ENCODE results near the gene PRKAG1.

PRKAG1 gene

DNA sequence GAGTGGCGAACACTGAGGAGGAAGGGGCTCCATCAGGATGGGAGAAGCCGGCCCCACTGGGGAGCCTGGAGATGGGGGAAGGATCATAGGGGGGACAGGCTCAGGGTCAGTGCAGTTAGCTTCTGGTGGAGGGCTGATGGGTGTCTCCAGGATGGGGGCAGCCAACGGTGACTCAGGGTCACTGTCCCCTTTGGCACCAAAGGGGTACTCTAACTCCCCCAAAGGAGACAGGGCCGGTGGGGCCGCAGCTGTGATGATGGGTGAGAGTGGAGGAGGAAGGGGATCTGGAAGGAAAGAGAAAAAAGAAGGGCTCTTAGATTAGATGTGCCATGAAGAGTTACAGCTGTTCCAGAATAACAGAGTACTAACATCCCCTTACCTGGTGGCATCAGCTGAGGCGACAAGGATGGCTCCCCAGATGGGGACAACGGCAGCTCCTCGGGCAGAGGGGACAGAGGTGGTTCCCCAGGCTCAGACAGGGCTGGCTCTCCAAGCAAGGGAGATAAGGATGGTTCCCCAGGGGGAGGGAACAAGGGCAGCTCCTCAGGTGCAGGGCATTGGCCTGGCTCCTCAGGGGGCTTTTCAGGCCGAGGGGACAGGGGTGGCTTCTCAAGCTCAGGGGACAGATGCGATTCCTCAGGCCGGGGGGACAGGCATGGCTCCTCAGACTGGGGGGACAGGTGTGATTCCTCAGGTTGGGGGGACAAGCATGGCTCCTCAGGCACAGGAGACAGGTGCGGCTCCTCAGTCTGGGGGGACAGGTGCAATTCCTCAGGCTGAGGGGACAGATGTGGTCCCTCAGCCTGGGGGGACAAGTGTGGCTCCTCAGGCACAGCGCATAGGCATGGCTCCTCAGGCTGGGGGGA is 32.2 kb upstream of the PRKAG1 start:
- DNase-seq (ENCODE audit: low read depth in 2 of 2, low spot score in 1 of 2), result no peak

DNA sequence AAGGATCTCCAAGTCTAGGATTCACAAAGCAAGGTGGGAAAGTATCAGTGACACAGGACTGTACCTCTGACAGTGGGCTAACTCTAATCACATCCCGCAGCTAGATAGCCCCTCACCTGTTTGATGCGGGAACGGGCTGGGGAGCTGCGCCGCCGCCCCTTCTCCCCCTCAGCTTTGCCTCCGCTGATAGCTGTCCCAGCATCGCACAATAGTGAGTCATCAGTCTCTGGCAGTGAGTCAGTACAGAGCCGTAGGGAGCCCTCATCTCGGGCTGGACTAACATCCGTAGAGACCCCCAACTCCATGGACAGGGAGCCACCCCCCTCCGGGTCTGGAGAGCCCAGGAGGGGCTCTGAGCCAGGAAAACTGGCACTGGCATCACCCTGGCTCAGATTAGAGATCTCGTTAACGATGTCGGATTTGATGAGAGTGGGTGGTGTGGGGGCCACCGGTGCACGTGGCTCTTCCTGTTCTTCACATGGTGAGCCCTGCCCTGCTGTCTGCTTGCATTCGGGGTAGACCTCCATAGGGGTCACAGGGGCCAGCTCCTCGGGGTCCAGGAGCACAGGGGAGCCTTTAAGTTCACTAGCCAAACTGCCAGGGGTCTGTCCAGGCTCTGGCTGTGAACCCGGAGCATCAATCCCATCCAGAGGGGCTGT is 31.1 kb upstream of the PRKAG1 start:
- no peak for DNase-seq (ENCODE audit: low read depth in 2 of 2, low spot score in 1 of 2)

DNA sequence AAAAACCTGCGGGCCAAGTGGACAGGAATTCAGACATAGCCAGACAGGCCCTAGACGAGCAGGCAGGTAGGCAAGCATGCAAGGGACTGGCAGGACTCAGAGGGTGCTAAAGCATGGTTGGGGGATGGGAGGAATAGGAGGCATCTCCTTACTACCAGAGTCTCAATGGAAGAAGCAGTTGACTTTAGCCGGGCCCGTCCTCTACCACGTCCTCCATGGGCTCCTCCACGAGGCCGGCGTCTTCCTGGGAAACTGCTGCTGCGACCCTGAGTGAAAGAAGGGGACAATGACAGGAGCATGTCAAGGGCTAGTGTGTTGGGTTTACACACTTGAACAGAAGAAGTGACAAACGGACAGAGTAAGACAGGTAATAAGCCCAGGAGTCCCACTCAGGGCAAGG is 30.4 kb upstream of the PRKAG1 start:
- DNase-seq (ENCODE audit: low read depth in 2 of 2, low spot score in 1 of 2), result no peak

DNA sequence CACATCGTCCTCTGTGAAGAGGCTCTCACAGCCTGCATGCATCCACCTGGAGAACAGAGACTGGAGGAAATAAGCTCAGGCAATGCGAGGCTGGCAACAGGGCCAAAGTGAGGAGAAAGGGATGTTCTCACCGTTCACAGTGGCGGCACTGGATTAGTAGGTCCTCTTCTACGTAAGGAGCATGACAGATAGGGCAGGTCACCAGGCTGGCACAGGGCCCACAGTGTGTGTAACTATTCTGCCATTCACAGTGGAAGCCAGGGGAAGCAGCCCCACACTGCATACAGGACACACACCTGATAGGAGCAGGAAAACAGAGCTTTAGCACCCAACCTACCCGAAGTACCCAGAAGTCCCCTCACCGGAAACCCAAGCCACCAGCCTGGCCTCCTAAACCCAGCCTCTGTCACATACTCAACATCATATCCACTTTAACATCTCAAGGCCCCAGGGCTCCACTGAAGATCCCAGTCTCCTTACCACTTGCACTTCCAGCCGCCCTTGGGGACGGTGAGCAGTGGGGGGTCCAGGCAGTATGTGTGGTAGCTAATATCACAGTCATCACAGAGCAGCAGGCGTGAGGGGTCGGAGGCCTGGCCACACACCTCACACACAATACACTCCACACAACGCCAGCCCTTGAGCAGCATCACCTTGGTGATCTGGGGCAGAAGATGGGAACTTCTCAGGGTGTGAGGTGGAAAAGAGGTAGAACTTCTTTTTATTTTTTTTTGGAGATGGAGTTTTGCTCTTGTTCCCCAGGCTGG is 27.7 kb upstream of the PRKAG1 start:
- DNase-seq (ENCODE audit: low read depth in 2 of 2, low spot score in 1 of 2), result no peak

DNA sequence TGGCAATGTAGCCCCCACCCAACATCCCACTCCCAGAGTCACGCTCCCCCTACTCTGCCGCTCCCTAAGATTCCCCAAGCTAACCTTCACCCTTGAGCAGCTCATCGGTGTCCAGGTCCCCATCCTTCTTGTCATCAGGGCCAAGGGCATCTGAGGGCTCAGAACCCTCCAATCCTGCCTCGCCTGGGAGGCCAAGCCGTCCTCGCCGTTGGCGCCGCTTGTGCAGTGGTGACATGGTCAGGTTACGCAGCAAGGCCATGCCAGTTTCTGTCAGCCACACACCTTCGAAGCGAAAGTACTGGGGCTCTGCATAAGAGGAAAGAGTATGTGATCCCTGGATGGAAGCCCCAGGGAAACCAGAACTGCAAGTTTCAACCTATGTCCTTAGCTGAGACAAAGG is 26.1 kb upstream of the PRKAG1 start:
- no peak for DNase-seq (ENCODE audit: low read depth in 2 of 2, low spot score in 1 of 2)

DNA sequence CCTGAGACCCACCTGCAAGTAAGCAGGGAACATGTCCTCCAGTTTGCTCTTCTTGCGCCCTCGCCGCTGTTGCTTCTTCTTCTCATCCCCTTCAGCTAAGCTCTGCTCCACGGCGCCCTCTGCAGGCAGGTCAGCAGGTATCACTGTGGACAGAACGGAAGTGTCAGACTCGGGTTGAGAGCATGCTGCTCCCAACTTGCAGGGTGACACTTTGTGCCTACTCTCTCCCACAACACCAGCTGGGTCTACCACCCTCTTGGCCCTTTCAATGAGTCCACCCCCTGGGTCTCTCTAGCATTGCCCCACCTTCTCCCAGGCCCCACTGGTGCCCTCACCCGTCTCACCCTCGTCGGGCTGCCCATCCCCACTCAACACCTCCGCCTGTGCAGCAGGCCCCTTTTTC is 25.3 kb upstream of the PRKAG1 start:
- DNase-seq (ENCODE audit: low read depth in 2 of 2, low spot score in 1 of 2), result peak; percentile 61 to 69

DNA sequence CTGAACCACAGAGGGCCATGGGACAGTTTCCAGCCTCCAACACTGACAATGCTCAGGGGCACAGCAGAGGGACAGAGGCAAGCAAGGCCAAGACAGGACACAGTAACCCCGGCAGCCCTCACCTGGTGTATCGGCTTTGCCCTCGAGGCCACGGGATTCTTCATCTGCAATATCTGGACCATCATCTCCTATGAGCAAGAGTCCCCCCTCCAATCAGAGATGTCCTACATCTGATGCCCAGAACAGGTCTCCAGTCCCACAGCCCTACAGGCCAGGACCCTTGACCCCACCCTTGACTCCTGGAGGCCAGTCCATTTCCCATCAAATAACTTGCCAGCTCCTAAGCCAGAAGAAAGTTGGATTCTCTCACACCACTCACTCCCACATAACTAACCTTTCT is 24.7 kb upstream of the PRKAG1 start:
- no peak for DNase-seq (ENCODE audit: low read depth in 2 of 2, low spot score in 1 of 2)

DNA sequence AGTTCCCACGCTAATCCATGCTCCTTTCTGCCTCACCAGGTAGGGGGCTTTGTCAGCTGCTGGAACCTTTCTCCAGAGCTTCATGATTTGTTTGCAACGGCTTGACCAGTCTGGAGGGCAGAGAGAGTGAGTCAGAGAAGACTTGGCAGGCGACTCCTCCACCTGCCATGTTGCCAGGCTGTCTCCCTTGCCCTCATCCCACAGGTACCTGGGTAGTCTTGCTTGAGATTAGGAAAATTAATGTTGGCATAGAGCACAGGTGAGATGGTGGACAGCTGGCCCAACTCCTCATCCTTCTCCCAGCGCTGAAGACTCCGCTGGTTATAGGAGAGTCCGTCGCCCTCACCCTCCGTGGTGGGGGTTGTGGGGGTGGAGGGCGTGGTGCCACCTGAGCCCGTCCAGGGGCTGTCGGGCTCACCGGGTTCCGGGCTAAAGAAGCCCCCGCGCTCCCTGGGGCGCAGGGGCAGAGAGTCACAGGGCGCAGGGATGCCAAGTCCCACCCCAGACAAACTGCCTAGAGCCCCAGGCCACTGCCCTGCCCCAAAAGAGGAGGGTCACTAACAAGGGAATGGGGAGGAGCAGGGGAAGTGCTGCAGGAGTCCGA is 23.4 kb upstream of the PRKAG1 start:
- DNase-seq (ENCODE audit: low read depth in 2 of 2, low spot score in 1 of 2), result no peak

DNA sequence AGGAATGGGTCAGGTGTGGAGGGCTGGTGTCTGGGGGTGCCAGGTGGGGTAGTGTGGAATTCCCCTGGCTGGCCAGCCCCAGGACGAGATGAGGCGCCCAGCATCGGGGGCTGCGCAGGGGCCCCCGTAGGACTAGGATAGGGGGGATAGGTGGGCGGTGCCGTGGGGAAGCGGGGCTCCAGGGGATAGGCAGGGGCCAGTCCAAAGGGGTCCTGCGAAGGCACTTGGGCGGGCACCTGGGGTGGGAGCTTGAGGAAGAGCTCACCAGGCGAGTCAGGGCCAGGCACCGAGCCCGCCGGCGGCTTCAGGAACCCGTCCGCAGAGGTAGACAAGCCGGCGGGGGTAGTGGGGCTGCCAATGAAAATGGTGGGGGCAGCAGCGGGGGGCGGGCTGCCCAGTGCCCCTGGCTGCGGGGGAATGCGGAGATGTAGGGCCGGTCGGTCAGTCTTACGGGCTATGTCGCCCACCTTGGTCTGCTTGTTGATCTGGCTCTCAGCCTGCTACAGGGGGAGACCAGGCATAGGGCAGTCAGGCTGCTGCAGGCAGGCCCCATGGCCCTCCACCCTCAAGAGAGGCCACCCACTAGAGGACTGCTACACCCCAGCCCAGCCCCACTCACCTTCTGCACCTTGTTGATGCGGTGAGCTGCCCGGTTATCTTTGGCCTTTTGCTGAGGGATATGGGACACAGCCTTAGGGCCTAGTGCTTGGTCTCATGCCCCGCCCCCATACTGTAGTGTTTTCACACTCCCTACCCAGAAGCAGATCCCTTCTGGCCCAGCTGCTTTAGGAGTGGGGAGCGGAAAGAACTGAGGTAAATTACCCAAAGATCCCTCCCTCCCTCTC is 22.7 kb upstream of the PRKAG1 start:
- DNase-seq (ENCODE audit: low read depth in 2 of 2, low spot score in 1 of 2), result no peak

DNA sequence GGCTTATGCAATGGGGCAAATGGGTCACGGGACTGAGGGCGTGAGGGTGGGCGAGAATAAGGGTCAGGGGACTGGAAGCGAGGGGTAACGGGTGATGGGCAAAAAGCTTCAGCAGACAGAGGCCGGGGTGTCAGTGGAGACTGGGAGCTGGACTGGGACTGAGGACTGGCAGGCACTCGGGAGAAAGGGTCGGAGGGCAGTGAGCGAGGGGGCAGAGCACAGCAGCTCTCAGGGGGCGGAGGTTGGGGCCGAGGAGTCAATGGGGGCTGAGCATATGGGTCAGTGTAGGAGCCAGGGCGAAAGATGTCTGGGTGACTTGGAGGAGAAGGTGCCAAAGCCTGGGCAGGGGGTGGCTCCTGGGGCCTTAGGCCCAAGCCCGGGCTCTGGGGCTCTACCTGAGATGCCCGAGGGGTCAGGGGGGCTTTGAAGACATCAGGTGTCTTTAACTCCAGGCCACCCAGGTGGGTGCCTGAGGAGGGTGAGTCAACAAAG is 21.8 kb upstream of the PRKAG1 start:
- no peak for DNase-seq (ENCODE audit: low read depth in 2 of 2, low spot score in 1 of 2)

DNA sequence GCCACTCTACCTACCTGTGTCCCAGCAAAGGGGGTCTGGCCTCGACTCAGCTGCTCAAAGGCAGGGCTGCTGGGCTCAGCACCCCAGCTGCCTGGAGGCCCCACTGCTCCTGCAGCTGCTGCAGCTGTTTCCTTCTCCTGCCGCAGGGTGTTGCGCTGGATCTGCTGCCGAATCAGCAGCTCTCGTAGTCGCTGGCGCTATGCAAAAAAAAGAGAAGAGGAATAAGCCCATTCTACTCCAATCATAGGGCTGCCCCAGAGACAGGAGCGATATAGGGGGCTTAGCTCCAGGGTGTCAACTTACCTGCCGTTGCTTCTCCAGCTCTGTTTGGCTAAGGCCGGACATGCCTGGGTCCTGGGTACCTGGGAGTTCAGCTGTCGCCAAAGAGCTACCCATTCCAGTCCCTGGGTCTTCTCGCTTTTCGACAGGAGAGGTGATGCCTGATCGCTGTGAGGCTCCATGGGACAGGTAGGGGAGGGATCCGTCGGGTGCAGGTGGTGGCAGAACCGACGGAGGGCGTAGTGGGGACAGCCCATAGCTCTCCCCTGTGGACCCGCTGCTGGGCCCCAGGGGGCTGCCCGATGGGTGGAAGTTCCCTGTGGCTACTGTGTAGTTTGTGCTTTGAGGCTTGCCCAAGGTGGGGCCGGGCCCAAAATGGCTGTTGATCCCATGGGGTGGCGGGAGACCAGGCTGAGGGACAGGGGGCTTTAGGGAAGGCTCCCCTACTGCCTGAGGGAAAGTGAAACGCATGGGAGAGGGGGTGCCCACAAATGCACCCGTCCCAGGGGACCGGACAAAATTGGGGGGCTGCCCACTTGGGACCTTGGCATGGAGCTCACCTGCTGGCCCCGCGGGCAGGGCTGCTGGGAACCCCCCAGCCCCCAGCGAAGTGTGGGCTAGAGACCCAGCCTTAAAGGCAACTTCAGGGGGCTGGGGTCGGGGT is 21.1 kb upstream of the PRKAG1 start:
- no peak for DNase-seq (ENCODE audit: low read depth in 2 of 2, low spot score in 1 of 2)

DNA sequence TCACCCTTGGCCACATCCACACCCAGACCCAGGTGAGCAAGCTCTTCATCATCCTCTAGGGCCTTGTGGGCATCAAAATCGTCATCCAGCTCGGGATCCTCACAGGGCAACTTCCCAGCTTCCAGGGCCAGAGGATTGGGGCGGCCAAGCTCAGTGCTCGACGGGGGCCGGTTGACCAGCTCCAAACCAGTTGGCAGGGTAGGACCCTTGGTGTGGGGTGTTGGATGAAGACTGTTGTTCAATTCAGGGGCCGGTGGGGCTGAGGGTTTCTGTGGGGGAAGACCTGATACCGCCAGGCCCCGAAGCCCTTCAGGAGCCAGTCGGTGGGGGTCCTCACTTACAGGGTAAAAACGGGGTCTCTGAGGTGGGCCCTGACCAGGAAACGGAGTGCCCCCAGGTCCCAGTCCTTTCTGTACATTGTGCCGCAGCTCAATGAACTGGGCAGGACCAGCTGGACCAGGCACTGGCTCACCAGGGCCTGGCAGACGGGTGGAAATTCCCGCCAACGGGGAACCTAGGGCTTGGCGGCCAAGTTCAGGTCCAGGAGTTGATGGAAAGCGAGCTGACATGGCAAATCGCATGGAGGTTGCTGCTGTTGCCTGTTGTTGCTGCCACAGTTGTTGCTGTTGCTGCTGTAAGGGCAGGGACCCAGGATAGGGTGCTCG is 19.8 kb upstream of the PRKAG1 start:
- no peak for DNase-seq (ENCODE audit: low read depth in 2 of 2, low spot score in 1 of 2)

DNA sequence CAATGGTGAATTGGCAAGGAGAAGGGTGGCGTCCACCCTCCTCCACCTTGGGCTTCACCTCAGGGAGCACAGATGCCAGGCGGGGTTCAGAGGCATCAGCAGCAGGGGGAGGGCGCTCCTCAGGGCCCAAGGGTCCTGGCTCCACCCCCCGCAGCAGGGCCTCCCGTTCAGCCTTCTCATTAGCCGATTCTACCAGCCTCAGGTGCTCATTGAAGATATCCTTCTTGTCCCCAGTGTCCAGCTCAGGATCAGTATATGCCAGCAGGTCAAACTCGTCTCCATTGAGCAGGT is 19.3 kb upstream of the PRKAG1 start:
- DNase-seq (ENCODE audit: low read depth in 2 of 2, low spot score in 1 of 2), result no peak

DNA sequence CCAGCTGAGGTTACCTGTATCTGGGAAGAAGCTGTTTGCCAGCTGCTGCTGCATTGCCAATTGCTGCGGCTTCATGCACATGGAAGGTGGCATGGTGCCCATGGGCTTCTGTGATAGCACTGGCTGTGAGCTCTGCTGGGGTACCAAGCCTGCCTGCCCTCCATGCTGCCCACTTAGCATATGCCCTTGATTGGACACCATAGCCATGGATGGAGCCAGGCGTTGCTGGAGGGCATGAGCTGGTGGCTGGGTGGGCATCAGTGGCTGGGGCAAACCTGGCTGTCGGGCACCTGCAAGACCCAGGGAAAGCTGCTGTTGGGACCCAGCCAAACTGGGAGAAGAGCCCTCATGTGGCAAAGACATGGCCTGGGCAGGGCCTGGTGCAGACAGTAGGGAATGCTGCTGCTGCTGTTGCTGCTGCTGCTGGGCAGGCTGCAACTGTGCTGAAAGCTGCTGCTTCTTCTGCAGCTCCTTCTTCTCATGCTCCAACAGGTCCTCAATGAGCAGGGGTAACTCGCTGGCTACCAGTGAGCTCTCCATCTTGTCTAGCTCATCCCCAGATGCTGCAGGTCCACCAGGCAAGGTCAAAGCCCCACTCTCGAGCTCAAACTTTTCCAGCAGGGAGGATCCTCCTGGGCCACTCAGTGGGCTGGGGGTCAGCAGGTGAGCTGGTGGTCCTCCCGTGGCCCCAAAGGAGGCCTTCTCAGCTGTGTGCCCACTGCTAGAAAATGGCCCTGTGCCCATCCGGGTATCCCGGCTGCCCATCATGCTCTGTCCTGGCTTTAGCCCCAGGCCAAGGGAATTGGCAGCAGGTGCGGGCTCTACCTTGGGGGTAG is 18.8 kb upstream of the PRKAG1 start:
- no peak for DNase-seq (ENCODE audit: low read depth in 2 of 2, low spot score in 1 of 2)

DNA sequence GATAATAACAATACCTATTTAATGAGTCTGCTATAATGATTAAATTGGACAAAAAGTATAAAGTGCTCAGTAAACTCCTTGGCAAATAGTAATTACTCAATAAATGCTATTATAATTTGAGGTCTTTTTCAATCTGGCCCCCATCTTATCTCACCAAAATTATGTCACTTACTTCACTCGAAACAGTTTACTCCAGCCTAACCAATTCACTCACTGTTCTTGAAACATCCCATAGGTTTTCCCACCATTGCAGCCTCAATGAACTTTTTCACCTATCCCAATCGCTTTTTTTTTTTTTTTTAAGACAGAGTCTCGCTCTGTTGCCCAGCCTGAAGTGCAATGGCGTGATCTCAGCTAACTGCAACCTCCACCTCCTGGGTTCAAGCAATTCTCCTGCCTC is 17.5 kb upstream of the PRKAG1 start:
- no peak for DNase-seq (ENCODE audit: low read depth in 2 of 2, low spot score in 1 of 2)

DNA sequence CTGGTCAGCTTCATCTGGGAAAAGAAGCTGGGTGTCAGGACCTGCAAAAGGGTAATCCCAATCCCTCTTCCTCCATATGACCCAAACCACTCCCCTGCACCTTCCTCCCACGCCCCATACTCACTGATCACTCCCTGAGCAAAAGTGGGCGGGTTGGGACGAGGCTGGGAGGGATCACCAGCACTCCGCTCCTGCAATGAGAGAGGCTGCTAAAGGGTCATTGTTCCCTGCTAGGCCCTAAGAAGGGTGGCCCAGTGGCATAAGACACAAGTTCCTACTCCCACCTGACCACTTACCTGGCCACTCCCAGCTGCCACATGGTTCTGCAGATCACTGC is 15.7 kb upstream of the PRKAG1 start:
- no peak for DNase-seq (ENCODE audit: low read depth in 2 of 2, low spot score in 1 of 2)

DNA sequence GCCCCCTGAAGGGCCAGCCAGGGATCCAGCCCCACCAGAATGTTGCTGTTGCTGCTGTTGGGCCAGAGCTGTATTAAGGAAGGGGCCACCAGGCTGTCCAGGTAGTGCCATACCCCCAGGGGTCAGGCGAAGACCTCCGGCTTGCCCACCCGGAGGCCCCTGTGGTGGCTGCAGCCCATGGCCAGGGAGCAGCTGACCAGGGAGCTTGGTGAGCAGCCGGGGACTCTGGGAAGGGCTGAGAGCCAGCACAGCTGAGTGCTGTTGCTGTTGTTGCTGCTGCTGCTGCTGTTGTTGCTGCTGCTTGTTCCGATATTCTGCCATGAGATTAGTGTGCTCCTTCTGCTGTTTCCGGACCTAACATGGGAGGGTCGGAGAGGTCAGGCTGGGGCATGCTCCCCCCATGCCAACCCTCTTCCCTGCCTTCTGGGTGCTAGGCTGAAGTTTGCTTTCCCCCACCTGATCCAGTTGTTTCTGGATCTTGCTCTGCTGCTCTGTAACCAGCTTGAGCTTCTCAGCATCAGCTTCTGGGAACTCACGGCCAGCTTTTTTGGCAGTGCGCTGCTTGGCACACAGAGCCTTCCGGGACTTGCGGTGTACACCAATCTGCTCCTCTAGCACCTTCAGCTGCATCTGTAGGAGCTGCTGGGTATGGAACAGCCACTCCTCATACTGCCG is 15.2 kb upstream of the PRKAG1 start:
- no peak for DNase-seq (ENCODE audit: low read depth in 2 of 2, low spot score in 1 of 2)
